ENCODE results near the gene SLC25A40.
A peak's percentile ranks its signal among the peaks of the same experiment; 100 is the strongest.
"Not testable (repeated sequence)": the region's sequence is repeated elsewhere in the genome, so short reads cannot be mapped to it uniquely, and the experiment has no call there.

Gene SLC25A40

GRCh38 chr7:87877366-87878040, 1.3 kb upstream of the SLC25A40 start:
- Mint-ChIP-seq H3K4me3 (peak overlapping the region; percentile 95), H3K36me3 (peaks cover 19% of the 10 kb centered on the region), H3K4me1 (ENCODE audit: low read depth) (peaks cover 58% of the 10 kb centered on the region), H3K27me3 (no peaks in the 10 kb centered on the region), H3K9me3 (ENCODE audit: low read depth) (peaks cover 4% of the 10 kb centered on the region), H3K27ac (peak overlapping the region; percentile 93)

GRCh38 chr7:87876869-87877234, 692 bp upstream of the SLC25A40 start:
- peaks cover 22% of the 10 kb centered on the region for H3K36me3 Mint-ChIP-seq
- peaks cover 10% of the 10 kb centered on the region for H3K9me3 Mint-ChIP-seq (ENCODE audit: low read depth)
- no peaks in the 10 kb centered on the region for H3K27me3 Mint-ChIP-seq
- peaks cover 53% of the 10 kb centered on the region for H3K4me1 Mint-ChIP-seq (ENCODE audit: low read depth)
- H3K27ac Mint-ChIP-seq, result peak overlapping the region; percentile 93
- peak overlapping the region; percentile 95 for H3K4me3 Mint-ChIP-seq

GRCh38 chr7:87875151-87876039, 765 bp downstream of the SLC25A40 start:
- Mint-ChIP-seq H3K4me1 (ENCODE audit: low read depth) (peaks cover 46% of the 10 kb centered on the region), H3K27ac (peak overlapping the region; percentile 78), H3K4me3 (peak overlapping the region; percentile 95), H3K27me3 (no peaks in the 10 kb centered on the region), H3K36me3 (peaks cover 30% of the 10 kb centered on the region), H3K9me3 (ENCODE audit: low read depth) (peaks cover 14% of the 10 kb centered on the region)

DNA sequence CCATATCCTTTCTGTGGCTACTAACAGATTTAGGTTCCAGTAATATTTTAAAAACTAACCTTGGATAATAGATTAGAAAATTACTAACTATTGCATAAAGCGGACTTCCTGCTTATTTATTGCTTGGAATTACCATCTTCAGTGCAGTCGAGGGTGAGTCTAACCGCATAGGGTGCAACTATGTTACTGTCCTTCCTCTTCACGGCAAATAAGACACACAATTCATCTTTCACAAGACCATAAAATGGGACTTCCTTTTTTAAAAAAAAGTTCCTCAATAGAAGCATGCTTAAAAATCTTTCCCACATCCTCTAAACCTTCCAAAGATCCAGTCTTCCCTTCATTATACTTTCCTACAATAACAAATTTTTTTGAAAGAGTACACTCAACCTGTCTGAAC, 2.1 kb downstream of the SLC25A40 start:
- H3K36me3 Mint-ChIP-seq, result peaks cover 24% of the 10 kb centered on the region
- peak overlapping the region; percentile 25 for H3K27ac Mint-ChIP-seq

GRCh38 chr7:87873328-87873727, 2.8 kb downstream of the SLC25A40 start:
- peaks cover 24% of the 10 kb centered on the region for H3K36me3 Mint-ChIP-seq
- not testable (repeated sequence) for H3K27ac Mint-ChIP-seq, H3K4me3 Mint-ChIP-seq

More for the DNA sequence above, 2.1 kb downstream of the SLC25A40 start:
- H3K4me1 Mint-ChIP-seq (ENCODE audit: low read depth), result peaks cover 37% of the 10 kb centered on the region
- peak overlapping the region; percentile 87 for H3K4me3 Mint-ChIP-seq
- peaks cover 14% of the 10 kb centered on the region for H3K9me3 Mint-ChIP-seq (ENCODE audit: low read depth)
- H3K27me3 Mint-ChIP-seq, result no peaks in the 10 kb centered on the region

DNA sequence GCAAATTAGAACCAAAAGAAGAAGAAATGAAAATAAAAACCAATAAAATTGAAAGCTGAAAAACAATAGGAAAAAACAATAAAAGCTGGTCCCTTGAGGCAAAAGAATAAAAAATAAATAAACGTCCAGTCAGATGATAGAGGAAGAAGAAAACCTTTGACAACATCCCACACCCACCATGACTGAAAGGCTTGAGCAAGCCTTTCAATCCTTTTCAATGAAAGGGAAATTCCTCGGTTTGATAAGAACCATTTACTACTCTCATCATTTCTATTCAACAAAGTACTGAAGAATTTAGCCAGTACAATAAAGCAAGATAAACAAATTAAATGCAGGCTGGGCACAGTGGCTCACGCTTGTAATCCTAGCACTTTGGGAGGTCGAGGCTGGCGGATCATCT, 3.8 kb downstream of the SLC25A40 start:
- Mint-ChIP-seq H3K4me3 (no peak overlapping the region), H3K27ac (no peak overlapping the region), H3K4me1 (ENCODE audit: low read depth) (peaks cover 25% of the 10 kb centered on the region), H3K9me3 (ENCODE audit: low read depth) (peaks cover 14% of the 10 kb centered on the region), H3K36me3 (peaks cover 24% of the 10 kb centered on the region), H3K27me3 (no peaks in the 10 kb centered on the region)

More at GRCh38 chr7:87873328-87873727, 2.8 kb downstream of the SLC25A40 start:
- not testable (repeated sequence) for H3K27me3 Mint-ChIP-seq
- Mint-ChIP-seq H3K9me3 (ENCODE audit: low read depth) (peaks cover 14% of the 10 kb centered on the region), H3K4me1 (ENCODE audit: low read depth) (peaks cover 30% of the 10 kb centered on the region)

DNA sequence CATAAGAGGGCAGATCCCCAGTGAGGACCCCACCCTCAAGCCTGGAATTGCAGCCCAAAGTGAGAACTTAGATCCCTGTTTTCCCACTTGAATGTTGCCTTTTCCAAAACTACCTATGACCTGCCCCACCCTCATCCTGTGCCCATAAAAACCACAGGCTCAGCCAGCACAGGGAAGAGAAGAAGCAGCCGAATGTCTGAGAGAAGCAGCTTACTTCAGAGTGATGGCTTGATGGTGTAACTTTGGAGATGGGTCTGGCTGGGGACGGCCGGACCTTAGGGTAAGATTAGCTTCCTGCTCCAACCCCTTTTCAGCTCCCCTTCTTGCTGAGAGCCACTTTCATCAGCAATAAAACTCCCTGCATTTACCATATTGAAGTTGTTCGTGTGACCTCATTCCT, 5.7 kb downstream of the SLC25A40 start:
- Mint-ChIP-seq H3K27me3 (no peaks in the 10 kb centered on the region), H3K9me3 (ENCODE audit: low read depth) (peaks cover 26% of the 10 kb centered on the region), H3K36me3 (peaks cover 38% of the 10 kb centered on the region), H3K4me1 (ENCODE audit: low read depth) (peaks cover 23% of the 10 kb centered on the region), H3K4me3 (no peak overlapping the region), H3K27ac (no peak overlapping the region)

DNA sequence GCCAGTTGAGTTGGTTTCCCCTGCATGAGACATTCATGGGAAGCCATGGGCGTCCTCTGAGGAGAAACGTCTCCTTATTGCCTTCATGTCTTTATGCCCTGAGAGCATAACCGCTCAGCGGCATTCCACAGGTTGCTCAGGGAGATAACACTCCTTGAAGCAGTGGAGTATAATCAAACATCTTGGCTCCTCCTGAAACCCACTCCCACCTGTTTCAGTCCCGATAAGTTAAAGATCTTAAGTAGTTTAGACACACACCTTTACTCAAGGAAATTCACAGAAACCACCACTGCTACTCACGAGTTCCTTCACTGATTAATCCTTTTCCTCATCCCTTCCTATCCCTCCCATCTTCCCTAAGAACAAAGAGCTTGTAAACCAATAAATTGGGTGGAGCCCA, 9.6 kb downstream of the SLC25A40 start:
- H3K36me3 Mint-ChIP-seq, result peaks cover 33% of the 10 kb centered on the region
- not testable (repeated sequence) for H3K27me3 Mint-ChIP-seq; H3K4me3 Mint-ChIP-seq; H3K27ac Mint-ChIP-seq; H3K4me1 Mint-ChIP-seq (ENCODE audit: low read depth)
- H3K9me3 Mint-ChIP-seq (ENCODE audit: low read depth), result peaks cover 12% of the 10 kb centered on the region

DNA sequence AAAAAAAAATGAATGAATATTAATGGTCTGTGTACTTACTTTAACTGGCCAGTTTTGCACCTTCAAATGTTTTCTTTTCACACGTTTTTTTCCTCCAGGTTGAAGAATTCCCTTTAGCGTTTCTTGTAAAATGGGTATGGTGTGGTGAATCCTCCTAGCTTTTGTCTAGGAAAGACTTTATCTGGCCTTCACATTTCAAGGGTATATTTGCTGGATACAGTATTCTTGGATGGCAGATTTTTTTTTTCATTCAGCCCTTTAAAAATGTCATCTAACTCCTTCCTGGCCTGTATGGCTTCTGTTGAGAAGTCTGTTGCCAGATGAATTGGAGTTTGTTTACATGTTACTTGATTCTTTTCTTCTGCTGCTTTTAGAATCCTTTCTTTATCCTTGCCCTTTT, 10.1 kb downstream of the SLC25A40 start:
- Mint-ChIP-seq H3K27me3 (no peaks in the 10 kb centered on the region), H3K36me3 (peaks cover 30% of the 10 kb centered on the region), H3K4me3 (no peak overlapping the region), H3K9me3 (ENCODE audit: low read depth) (peaks cover 12% of the 10 kb centered on the region), H3K4me1 (ENCODE audit: low read depth) (peaks cover 9% of the 10 kb centered on the region), H3K27ac (no peak overlapping the region)

- Mint-ChIP-seq H3K27me3 (no peaks in the 10 kb centered on the region), H3K27ac (peak overlapping the region; percentile 79), H3K4me3 (no peak overlapping the region), H3K4me1 (ENCODE audit: low read depth) (peaks cover 13% of the 10 kb centered on the region), H3K36me3 (peaks cover 11% of the 10 kb centered on the region), H3K9me3 (ENCODE audit: low read depth) (no peaks in the 10 kb centered on the region)
These were observed 17.6 kb downstream of the SLC25A40 start for GRCh38 chr7:87858417-87859100.

GRCh38 chr7:87853237-87853864, 22.8 kb downstream of the SLC25A40 start:
- H3K36me3 Mint-ChIP-seq, result peaks cover 15% of the 10 kb centered on the region
- no peak overlapping the region for H3K4me3 Mint-ChIP-seq
- peaks cover 4% of the 10 kb centered on the region for H3K4me1 Mint-ChIP-seq (ENCODE audit: low read depth)
- H3K27me3 Mint-ChIP-seq, result no peaks in the 10 kb centered on the region
- no peaks in the 10 kb centered on the region for H3K9me3 Mint-ChIP-seq (ENCODE audit: low read depth)
- no peak overlapping the region for H3K27ac Mint-ChIP-seq

DNA sequence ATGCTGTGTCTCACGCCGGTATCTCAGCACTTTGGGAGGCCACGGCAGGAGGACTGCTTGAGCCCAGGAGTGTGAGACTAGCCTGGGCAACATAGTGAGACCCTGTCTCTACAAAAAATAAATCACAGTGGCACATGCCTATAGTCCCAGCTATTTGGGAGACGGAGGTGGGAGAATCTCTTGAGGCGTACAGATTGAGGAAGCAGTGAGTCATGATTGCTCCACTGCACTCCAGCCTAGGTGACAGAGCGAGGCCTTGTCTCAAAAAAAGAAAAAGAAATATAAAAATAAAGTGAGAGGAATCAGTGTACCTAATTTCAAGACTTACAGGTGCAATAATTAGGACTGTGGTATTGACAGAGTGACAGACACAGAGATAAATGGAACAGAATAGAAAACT, 23.9 kb downstream of the SLC25A40 start:
- no peak overlapping the region for H3K27ac Mint-ChIP-seq
- peaks cover 10% of the 10 kb centered on the region for H3K36me3 Mint-ChIP-seq
- no peaks in the 10 kb centered on the region for H3K27me3 Mint-ChIP-seq
- H3K4me1 Mint-ChIP-seq (ENCODE audit: low read depth), result no peaks in the 10 kb centered on the region
- no peaks in the 10 kb centered on the region for H3K9me3 Mint-ChIP-seq (ENCODE audit: low read depth)
- H3K4me3 Mint-ChIP-seq, result no peak overlapping the region

- H3K4me3 Mint-ChIP-seq, result no peak overlapping the region
- H3K4me1 Mint-ChIP-seq (ENCODE audit: low read depth), result no peaks in the 10 kb centered on the region
- no peaks in the 10 kb centered on the region for H3K9me3 Mint-ChIP-seq (ENCODE audit: low read depth)
- H3K27me3 Mint-ChIP-seq, result no peaks in the 10 kb centered on the region
- no peak overlapping the region for H3K27ac Mint-ChIP-seq
- peaks cover 8% of the 10 kb centered on the region for H3K36me3 Mint-ChIP-seq
These were observed 25.1 kb downstream of the SLC25A40 start for GRCh38 chr7:87850836-87851593.

DNA sequence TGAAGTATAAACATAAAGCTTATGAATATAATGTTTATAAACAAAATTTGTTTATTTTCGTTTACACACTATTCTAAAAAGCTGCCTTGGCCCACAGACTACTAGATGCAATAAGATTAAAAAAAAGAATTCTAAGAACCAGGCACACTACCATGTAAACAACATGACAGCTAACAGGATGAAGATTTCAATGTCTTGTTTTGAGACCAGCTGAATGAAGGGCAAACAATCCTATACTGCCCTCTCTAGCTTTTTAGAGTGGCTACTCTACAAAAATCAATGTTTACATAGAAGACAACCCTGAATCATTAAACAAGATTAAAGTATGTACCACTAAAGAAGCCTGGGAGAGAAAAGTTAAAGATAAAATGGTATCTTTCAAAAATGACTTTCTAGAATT, 38.6 kb downstream of the SLC25A40 start:
- Mint-ChIP-seq H3K27ac (no peak overlapping the region), H3K9me3 (ENCODE audit: low read depth) (no peaks in the 10 kb centered on the region), H3K4me1 (ENCODE audit: low read depth) (no peaks in the 10 kb centered on the region)

More for the DNA sequence above, 38.6 kb downstream of the SLC25A40 start:
- Mint-ChIP-seq H3K4me3 (no peak overlapping the region), H3K27me3 (no peaks in the 10 kb centered on the region), H3K36me3 (peaks cover 7% of the 10 kb centered on the region)

Data from activated naive CD8-positive, alpha-beta T cell (primary cell).